HG03039 (cell line): ENCODE measurements around the gene SLC47A2.

Source experiments
- ATAC-seq: cut with Tn5 transposase; IDR thresholded peaks from one replicate; pipeline ENCODE4 v1.9.1; 2021; ENCODE audit warnings: mild to moderate bottlenecking, moderate library complexity; ENCODE audit not compliant: unreplicated experiment

The SLC47A2 gene

GRCh38 chr17:19647697-19648474, 68.5 kb downstream of the SLC47A2 start:
- peak; percentile 3 for ATAC-seq

GRCh38 chr17:19646788-19647696, 69.3 kb downstream of the SLC47A2 start:
- no peak for ATAC-seq

GRCh38 chr17:19645734-19646201, 70.6 kb downstream of the SLC47A2 start:
- no peak for ATAC-seq

GRCh38 chr17:19644493-19645210, 71.7 kb downstream of the SLC47A2 start:
- ATAC-seq, result no peak

- ATAC-seq, result no peak
Measured at GRCh38 chr17:19642373-19642893, 74.0 kb downstream of the SLC47A2 start.

- no peak for ATAC-seq
Measured at GRCh38 chr17:19641687-19642372, 74.6 kb downstream of the SLC47A2 start.

GRCh38 chr17:19631905-19632304, 84.5 kb downstream of the SLC47A2 start:
- ATAC-seq, result no peak

GRCh38 chr17:19630661-19631060, 85.7 kb downstream of the SLC47A2 start:
- no peak for ATAC-seq

GRCh38 chr17:19630035-19630434, 86.3 kb downstream of the SLC47A2 start:
- no peak for ATAC-seq

- ATAC-seq, result no peak
Measured at GRCh38 chr17:19629449-19629848, 86.9 kb downstream of the SLC47A2 start.
